Colonic mucosa (tissue), 4 donors: Measurements from ENCODE around the gene XDH. TPM values are rescaled to one million over a fixed set of nuclear protein-coding genes. Genes with fewer than 3 reads are reported as not detected.

ENCODE experiments used
- DNase-seq: peaks from one replicate; pipeline ENCODE4 v3.0.0-alpha.2; 2020
- H3K27ac ChIP-seq: fragments of 200-600 bp; one replicate; pipeline ENCODE4 v1.8.0; 2021
- H3K27me3 ChIP-seq: fragments of 200-600 bp; one replicate; pipeline ENCODE4 v1.8.0; 2021
- H3K36me3 ChIP-seq: fragments of 200-600 bp; one replicate; pipeline ENCODE4 v1.8.0; 2021
- H3K4me1 ChIP-seq: fragments of 200-600 bp; one replicate; pipeline ENCODE4 v1.8.0; 2021; ENCODE audit warnings: mild to moderate bottlenecking
- H3K4me3 ChIP-seq: fragments of 200-600 bp; one replicate; pipeline ENCODE4 v1.8.0; 2021
- H3K9ac ChIP-seq, 2 donors: one replicate each; pipeline ENCODE4 v1.7.0; 2013; ENCODE audit warnings: control low read depth in 2 of 2, low read depth in 2 of 2, low read length in 2 of 2
- H3K9me3 ChIP-seq: fragments of 200-600 bp; one replicate; pipeline ENCODE4 v1.8.0; 2021
- CTCF ChIP-seq: fragments of 200-600 bp; IDR thresholded peaks from one replicate; pipeline ENCODE4 v1.8.0; 2022; ENCODE audit warnings: antibody characterized with exemption, mild to moderate bottlenecking
- intact Hi-C: fragments of 100-400 bp; cut with DNase I; formaldehyde crosslinking; loops from one replicate; pipeline ENCODE4 v1.14.1; 2022
- total RNA-seq, 2 donors: library from RNA; stranded (reverse); fragmentation: NEBNext Ultra II Directional in 1 of 2; extraction: Animal tissue kit (Norgen Biotek cat#: 25700) in 1 of 2; gene quantifications; one replicate each; pipeline ENCODE4 v1.2.1, GENCODE V29; 2021
- donor health status: healthy.
- donor health status: DM: no; HTN: no; CAD: no.
- donor health status: DM: no; HTN: no; CAD: no.

XDH gene
- total RNA-seq, 2 donors from 2014 or later, result 18.4 to 44.4 TPM

DNA sequence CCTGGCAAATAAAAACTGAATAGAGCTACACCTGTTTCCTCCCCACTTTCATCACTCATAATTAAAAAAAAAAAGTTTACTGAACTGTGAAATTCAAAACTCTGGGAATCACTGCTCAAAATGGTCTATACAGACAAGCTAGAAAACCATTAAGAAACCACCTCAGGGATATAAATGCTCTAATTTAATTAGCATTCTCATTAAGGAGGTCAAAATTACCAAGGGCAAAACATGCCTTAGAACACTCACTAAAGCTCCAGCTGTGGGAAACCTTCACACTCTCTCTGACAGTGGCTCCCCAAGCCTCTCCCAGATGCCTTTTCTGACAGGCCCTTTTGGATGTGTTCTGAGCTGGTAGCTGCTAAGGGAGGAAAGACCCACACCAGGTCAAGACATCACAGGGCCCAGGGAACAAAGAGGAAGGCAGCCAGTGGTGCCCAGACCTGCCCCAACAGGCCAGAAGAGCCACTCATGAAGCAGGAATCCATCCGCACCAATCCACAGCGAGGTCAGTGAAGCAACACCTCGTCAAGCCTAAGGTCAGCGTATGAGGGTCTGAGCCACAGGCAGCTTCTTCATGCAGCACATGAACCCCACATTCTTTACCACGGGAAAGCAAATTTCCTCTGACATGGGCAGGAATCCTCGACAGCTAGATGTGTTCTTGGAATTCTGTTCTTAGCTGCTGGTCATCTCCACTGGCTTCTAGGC lies 35.6 kb downstream of the XDH start:
- H3K36me3 ChIP-seq, result no peaks in the 10 kb centered on the region
- H3K9ac ChIP-seq, result no peak overlapping the region

DNA sequence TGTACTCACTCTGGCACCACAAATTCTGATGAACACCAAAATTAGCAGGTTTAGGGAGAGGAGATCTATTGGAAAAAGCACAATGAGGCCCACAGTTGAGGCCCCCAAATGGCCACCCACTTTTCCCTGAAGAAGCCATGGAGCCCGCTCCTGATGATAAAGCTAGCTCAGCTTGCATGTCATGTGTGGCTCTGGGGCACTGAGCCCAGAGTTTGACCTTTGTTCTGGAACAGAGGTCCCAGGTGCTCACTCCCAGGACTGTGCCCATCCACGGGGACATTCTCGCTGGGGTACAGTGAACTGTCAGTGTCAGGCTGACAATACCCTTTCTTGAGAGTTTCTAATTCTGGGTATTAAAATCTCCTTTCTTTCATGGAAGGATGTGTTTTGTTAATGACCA lies 36.2 kb downstream of the XDH start:
- intact Hi-C loops, result no loop called here
- Histone ChIP-seq H3K27me3 (no peaks in the 10 kb centered on the region), H3K36me3 (no peaks in the 10 kb centered on the region), H3K4me1 (no peaks in the 10 kb centered on the region), H3K9ac (no peak overlapping the region), H3K9me3 (no peaks in the 10 kb centered on the region), H3K27ac (no peak overlapping the region), H3K4me3 (no peak overlapping the region)
- no peak for DNase-seq
- TF ChIP-seq CTCF, result no peak

More for the DNA sequence above, 35.6 kb downstream of the XDH start:
- Histone ChIP-seq H3K9me3 (no peaks in the 10 kb centered on the region), H3K27me3 (no peaks in the 10 kb centered on the region), H3K27ac (no peak overlapping the region), H3K4me3 (no peak overlapping the region), H3K4me1 (no peaks in the 10 kb centered on the region)
- intact Hi-C loops, result no loop called here
- no peak for DNase-seq
- no peak for TF ChIP-seq CTCF

DNA sequence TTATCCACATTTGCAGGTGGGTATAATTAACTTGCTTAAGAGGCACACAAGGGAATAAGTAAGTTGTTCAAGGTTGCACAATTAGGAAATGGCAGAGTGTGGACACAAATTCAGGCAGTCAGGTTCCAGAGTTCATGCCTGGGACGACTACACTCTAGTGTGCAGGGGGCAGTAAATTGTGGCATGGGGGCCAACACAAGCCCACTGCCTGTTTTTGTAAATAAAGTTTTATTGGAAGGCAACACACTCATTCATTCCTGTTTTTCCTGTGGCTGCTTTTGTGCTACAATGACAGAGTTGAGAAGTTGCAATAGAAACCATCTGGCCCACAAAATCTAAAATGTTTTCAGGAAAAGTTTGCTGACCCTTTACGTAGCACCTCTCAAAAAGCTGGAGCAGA lies 41.4 kb downstream of the XDH start:
- Histone ChIP-seq H3K4me1 (no peaks in the 10 kb centered on the region), H3K27me3 (no peaks in the 10 kb centered on the region), H3K9ac (no peak overlapping the region), H3K27ac (no peak overlapping the region), H3K9me3 (no peaks in the 10 kb centered on the region), H3K4me3 (no peak overlapping the region), H3K36me3 (no peaks in the 10 kb centered on the region)
- intact Hi-C loops, result no loop called here
- DNase-seq, result no peak
- TF ChIP-seq CTCF, result no peak

DNA sequence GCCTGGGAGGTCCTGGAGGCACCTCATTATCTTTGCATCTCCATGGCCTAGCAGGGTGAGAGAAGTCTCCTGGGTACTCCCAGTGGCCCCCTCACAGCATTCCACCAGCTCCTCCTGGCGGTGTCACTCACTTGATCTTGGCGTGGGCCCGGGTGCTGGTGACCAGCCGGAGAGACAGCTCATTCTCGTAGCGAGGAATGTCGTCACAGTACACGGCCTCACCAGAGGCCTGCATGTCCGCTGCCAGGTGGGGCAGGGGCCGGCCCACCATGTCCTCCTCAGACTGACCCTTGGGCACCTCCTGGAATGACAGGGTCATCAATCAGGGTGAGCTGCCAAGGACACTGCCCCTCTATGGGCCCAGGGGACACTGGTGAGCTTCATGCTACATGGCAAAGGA lies 42.4 kb downstream of the XDH start:
- TF ChIP-seq CTCF, result no peak
- intact Hi-C loops, result no loop called here
- Histone ChIP-seq H3K36me3 (no peaks in the 10 kb centered on the region), H3K27me3 (no peaks in the 10 kb centered on the region), H3K9ac (no peak overlapping the region), H3K9me3 (no peaks in the 10 kb centered on the region), H3K27ac (no peak overlapping the region), H3K4me3 (no peak overlapping the region), H3K4me1 (no peaks in the 10 kb centered on the region)
- DNase-seq, result no peak

DNA sequence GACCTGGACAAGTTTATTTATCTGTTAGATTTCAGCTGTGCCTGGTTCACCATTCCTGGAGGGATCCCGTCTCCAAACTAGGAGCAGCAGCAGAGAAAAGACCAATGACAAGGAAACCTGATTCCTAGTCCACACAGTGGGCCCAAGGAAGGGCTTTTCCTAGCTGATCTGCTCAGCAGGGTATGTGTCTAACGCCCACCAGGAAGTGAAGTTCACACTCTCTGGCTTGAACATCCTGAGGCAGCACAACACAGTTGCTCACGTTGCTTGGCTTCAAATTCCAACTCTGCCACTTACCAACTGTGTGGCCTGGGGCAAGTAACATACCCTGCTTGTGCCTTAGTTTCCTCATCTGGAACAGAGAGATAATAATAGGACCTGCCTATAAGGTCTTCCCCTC lies 42.9 kb downstream of the XDH start:
- Histone ChIP-seq H3K27me3 (no peaks in the 10 kb centered on the region), H3K4me3 (no peak overlapping the region), H3K9me3 (no peaks in the 10 kb centered on the region), H3K27ac (no peak overlapping the region), H3K36me3 (no peaks in the 10 kb centered on the region), H3K4me1 (no peaks in the 10 kb centered on the region), H3K9ac (no peak overlapping the region)
- no peak for TF ChIP-seq CTCF
- DNase-seq, result no peak
- intact Hi-C loops, result no loop called here
